ENCODE measurements around the gene KSR2.
"Not testable (repeated sequence)": the region's sequence is repeated elsewhere in the genome, so short reads cannot be mapped to it uniquely, and the experiment has no call there.

Gene KSR2

GRCh38 chr12:117889098-117889497 is 79.7 kb downstream of the KSR2 start:
- DNase-seq = no peak

DNA sequence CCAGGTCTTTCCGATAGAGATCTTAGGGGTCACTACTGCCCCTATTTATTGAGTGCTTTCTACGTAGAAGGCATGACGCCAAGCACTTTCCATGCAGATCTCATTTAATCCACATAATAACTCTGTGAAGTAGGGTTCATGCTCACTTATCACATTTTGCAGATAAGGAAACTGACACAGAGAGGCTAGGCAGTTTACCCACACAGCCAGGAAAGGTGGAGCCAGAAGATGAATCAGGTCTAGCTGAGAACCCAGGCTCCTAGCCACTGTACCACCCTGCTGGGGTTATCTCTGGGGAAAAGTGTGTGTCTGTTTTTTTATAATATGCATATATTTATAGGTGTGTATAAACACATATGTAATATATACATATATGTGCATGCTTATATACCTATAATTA is 83.6 kb downstream of the KSR2 start:
- DNase-seq = no peak

- no peak for DNase-seq
Measured at GRCh38 chr12:117884161-117884560, 84.6 kb downstream of the KSR2 start.

DNA sequence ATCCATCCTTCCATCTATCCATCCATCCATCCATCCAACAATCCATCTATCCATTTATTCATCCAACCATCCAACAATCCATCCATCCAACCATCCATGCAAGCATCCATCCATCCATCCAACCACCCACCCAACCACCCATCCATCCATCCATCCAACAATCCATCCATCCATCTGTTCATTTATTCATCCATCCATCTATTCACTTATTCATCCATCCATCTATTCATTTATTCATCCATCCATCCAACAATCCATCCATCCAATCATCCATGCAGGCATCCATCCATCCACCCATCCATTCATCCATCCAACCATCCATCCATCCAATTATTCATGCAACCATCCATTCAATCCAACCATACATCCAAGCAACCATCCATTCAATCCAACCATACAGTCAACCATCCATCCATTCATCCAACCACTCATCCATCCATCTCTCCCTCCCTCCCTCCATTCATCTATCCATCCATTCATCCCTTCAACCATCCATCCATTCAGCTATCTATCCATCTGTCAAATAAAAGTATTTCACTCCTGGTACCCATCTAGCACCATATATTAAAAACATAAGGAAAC is 86.1 kb downstream of the KSR2 start:
- no peak for DNase-seq

GRCh38 chr12:117882181-117882580 is 86.6 kb downstream of the KSR2 start:
- no peak for DNase-seq

DNA sequence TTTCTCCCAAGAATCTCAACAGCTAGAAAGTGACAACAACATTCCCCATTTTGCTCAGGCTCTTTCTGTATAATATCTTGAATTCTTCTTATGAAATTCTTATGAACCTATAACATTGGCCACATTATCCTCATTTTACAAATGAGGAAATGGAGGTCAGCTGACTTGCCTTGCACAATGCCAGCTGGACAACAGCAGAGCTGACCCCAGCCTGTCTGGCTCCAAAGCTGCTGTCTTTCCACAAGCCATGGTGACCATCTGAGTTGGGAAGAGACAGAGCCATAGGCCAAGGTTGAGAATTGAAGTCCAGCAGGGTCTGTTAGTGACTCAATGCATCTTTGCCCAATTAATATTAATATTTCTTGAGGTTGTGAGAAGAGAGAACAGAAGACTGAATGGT is 87.3 kb downstream of the KSR2 start:
- DNase-seq = no peak

DNA sequence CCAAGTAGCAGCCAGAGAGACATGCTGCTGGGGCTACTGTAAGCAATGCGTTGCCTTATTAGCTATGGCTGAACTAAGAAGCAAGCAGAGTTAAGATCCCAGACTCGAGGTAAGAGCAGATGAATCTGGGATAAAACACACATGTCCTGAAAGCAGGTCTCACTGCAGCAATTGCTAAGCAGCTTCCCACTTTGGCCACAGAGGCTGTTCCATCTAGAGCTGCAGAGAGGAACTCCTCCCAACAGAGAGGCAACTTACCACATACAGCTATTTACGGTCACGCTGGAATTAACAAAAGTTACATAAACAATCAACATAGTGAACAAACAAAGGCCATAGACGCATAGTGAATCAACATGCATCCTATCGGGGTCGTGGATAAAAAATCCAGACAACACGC is 90.2 kb downstream of the KSR2 start:
- DNase-seq = peak; percentile 37

DNA sequence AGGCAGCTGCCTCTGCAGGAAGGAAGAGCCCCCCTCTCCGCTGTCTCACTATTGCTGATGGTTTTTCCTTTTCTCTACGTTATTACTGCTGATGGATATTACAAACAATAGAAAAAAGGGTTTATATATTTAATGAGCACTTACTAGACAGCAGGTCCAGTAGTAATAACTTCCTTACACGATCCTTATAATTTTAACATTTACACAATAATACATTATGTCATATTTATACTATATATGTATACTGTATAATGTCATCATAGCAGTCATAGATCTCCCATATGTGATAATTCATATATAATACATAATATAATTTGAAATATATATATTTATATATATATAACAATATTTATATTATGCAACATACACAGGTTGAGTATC is 92.4 kb downstream of the KSR2 start:
- no peak for DNase-seq

DNA sequence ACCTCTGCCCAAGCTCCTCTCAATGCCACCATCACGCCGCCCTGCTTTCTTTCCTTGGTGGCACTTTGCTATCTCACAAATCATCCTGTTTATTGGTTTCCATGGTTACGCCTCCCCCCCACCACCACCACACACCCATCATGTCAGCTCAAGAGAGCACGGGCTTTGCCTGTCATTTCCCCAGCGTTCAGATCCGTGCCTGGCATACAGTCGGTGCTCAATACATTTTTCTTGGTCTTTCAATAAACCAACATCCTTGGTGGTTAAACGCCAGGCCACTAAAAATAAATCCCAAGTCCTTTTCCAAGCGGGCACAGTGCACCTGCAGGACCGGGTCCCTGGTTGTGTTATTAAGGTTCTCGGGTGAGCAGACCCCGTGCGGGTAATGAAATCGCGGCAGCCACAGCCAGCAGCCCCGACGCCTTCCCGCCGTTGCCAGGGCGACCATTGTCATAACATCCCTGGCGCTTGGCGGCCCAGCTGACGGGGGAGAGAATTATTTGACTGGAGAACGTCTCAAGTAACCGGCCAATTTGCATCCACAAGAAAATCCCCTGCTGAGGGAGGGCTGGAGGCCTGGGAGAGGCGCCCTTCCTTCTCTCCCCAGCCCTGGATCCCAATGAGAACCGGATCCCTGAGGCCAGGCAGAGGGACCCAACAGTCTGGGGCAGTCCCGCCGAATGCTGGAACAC is 92.9 kb downstream of the KSR2 start:
- peak; percentile 91 for DNase-seq

- peak; percentile 80 for DNase-seq
Measured at GRCh38 chr12:117874842-117875434, 93.9 kb downstream of the KSR2 start.

DNA sequence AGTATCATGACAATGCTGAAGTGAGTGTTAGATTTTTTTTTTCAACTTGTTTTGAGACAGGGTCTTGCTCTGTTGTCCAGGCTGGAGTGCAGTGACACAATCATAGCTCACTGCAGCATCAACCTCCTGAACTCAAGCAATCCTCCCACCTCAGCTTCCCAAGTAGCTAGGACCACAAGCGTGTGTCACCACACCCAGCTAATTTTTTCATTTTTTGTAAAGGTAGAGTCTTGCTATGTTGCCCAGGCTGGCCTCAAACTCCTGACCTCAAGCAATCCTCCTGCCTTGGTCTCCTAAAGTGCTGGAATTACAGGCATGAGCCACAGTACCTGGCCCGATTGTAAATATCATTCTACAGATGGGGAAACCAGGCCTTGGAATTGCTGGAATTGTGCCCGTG is 94.6 kb downstream of the KSR2 start:
- not testable (repeated sequence) for DNase-seq

GRCh38 chr12:117872546-117873169 is 96.1 kb downstream of the KSR2 start:
- no peak for DNase-seq

- no peak for DNase-seq
Measured at GRCh38 chr12:117869551-117869950, 99.2 kb downstream of the KSR2 start.

- DNase-seq = no peak
Measured at GRCh38 chr12:117867348-117867747, 101.4 kb downstream of the KSR2 start.

- DNase-seq = no peak
Measured at GRCh38 chr12:117865505-117865904, 103.3 kb downstream of the KSR2 start.

GRCh38 chr12:117863002-117863709 is 105.6 kb downstream of the KSR2 start:
- DNase-seq = no peak

GRCh38 chr12:117861691-117862090 is 107.1 kb downstream of the KSR2 start:
- DNase-seq = no peak

DNA sequence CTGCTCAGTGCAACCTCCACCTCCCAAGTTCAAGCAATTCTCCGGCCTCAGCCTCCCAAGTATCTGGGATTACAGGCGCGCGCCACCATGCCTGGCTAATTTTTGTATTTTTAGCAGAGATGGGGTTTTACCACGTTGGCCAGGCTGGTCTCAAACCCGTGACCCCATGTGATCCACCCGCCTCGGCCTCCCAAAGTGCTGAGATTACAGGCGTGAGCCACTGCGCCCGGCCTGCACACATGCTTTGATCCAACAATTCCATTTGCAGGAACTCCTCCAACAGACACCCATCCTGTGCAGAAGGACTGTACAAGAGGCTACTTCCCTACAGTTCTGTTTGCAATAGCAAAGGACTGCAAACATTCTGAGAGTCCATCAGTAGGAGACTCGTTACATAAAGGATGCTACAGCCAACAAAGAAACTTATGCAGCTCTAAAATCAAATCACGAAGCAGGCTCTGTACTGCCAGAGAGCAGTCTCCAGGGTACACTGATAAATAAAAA is 108.0 kb downstream of the KSR2 start:
- DNase-seq = not testable (repeated sequence)

DNA sequence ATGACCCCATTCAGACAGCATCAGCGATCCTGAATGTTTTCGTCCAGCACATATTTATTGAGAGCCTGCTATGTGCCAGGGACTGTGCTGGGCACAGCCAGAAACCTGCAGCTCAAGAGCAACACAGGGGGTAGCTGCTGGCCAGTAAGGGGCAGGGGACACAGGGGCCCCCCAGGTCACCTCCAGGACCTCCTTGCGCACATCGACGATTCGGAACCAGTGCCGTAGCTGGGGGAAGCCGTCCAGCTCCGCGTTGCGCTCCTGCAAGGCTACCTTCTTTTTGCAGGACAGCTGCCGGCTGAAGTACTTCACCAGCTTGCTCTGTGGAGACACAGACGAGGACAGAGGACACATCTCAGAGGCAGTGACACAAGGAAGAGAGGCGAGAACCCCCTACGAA is 108.7 kb downstream of the KSR2 start:
- no peak for DNase-seq

- DNase-seq = no peak
Measured at GRCh38 chr12:117857632-117858612, 110.9 kb downstream of the KSR2 start.

- DNase-seq = not testable (repeated sequence)
Measured at GRCh38 chr12:117857139-117857538, 111.7 kb downstream of the KSR2 start.

- no peak for DNase-seq
Measured at GRCh38 chr12:117855165-117855564, 113.6 kb downstream of the KSR2 start.

Measured in NCI-H2227 treated with DMSO at 0.1 percent for 48 hours (cell line).